SJSA1 (cell line): ENCODE results near the gene AKAP8L. TPM values are rescaled to one million over a fixed set of nuclear protein-coding genes. Genes with fewer than 3 reads are reported as not detected.

Experiments used
- DNase-seq, 2 experiments: peaks; one replicate each; pipeline ENCODE4 v3.0.0-alpha.2; 2015 to 2020; ENCODE audit warnings: low spot score in 2 of 2, low read depth in 1 of 2
- H3K27ac ChIP-seq: fragments of 250-450 bp; sonication (Bioruptor Pico); 2 replicates; pipeline ENCODE4 v1.5.1; 2020; ENCODE audit warnings: mild to moderate bottlenecking, moderate library complexity
- H3K27me3 ChIP-seq: fragments of 250-450 bp; sonication (Bioruptor Pico); replicated peaks from 2 replicates; pipeline ENCODE4 v1.5.1; 2020; ENCODE audit warnings: mild to moderate bottlenecking, moderate library complexity
- H3K36me3 ChIP-seq: fragments of 250-450 bp; sonication (Bioruptor Pico); 2 replicates; pipeline ENCODE4 v1.5.1; 2020; ENCODE audit warnings: mild to moderate bottlenecking
- H3K4me1 ChIP-seq: fragments of 250-450 bp; sonication (Bioruptor Pico); replicated peaks from 2 replicates; pipeline ENCODE4 v1.6.1; 2021; ENCODE audit warnings: mild to moderate bottlenecking
- H3K4me3 ChIP-seq: fragments of 250-450 bp; sonication (Bioruptor Pico); 2 replicates; pipeline ENCODE4 v1.5.1; 2020; ENCODE audit warnings: mild to moderate bottlenecking
- H3K9me3 ChIP-seq: fragments of 250-450 bp; sonication (Bioruptor Pico); replicated peaks from 2 replicates; pipeline ENCODE4 v1.5.1; 2020; ENCODE audit warnings: mild to moderate bottlenecking
- total RNA-seq: library from RNA; depleted of rRNA; stranded (reverse); fragments of >200 nt; shearing (Covaris generic); gene quantifications from 2 replicates; pipeline ENCODE4 v1.2.3, GENCODE V29; 2014

Gene AKAP8L
- total RNA-seq, 1 experiment from 2014 or later = 82.0 TPM

- DNase-seq = peak; percentile 80 to 93
- peak overlapping the region; percentile 89 for H3K4me3 ChIP-seq
- H3K4me1 ChIP-seq = peaks cover 19% of the 10 kb centered on the region
- H3K9me3 ChIP-seq = no peaks in the 10 kb centered on the region
- peaks cover 39% of the 10 kb centered on the region for H3K36me3 ChIP-seq
- no peak overlapping the region; the same call in 1 of the 2 replicates for H3K27ac ChIP-seq
- no peaks in the 10 kb centered on the region for H3K27me3 ChIP-seq
Observed at GRCh38 chr19:15432629-15433518, 14.1 kb upstream of the AKAP8L start.

DNA sequence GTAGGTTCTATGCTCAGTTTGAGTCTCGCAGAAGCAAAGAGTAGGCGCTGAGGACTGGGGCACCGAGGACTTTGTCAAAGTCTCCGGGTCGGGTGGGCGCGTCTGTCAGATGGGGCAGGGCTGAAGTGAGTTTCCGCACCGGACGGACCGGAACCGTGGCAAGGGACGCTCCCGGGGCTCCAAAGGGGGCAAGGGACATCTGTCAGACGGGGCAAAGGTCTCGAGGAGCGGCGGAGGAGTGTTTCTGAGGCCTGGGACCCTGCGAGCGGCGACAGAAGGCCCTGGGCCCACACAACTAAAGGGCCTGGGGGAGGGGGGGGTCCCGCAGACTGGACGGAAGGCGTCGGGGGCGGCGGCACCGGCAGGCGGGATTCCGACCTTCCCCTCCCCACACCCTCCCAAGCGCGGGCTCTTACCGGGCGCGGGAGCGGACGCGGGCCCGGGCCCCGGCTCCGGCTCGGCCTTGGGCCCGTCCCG, 13.3 kb upstream of the AKAP8L start:
- H3K9me3 ChIP-seq = no peaks in the 10 kb centered on the region

GRCh38 chr19:15431396-15432017, 12.7 kb upstream of the AKAP8L start:
- DNase-seq = peak in 1 of 2 experiments; percentile 43
- Histone ChIP-seq H3K36me3 (peaks cover 52% of the 10 kb centered on the region), H3K9me3 (no peaks in the 10 kb centered on the region), H3K4me3 (peak overlapping the region; percentile 89), H3K27me3 (no peaks in the 10 kb centered on the region), H3K4me1 (peaks cover 19% of the 10 kb centered on the region), H3K27ac (no peak overlapping the region)

More for the DNA sequence above, 13.3 kb upstream of the AKAP8L start:
- peaks cover 19% of the 10 kb centered on the region for H3K4me1 ChIP-seq
- H3K27ac ChIP-seq = peak overlapping the region; percentile 59
- H3K4me3 ChIP-seq = peak overlapping the region; percentile 89
- no peaks in the 10 kb centered on the region for H3K27me3 ChIP-seq
- H3K36me3 ChIP-seq = peaks cover 47% of the 10 kb centered on the region
- no peak for DNase-seq

DNA sequence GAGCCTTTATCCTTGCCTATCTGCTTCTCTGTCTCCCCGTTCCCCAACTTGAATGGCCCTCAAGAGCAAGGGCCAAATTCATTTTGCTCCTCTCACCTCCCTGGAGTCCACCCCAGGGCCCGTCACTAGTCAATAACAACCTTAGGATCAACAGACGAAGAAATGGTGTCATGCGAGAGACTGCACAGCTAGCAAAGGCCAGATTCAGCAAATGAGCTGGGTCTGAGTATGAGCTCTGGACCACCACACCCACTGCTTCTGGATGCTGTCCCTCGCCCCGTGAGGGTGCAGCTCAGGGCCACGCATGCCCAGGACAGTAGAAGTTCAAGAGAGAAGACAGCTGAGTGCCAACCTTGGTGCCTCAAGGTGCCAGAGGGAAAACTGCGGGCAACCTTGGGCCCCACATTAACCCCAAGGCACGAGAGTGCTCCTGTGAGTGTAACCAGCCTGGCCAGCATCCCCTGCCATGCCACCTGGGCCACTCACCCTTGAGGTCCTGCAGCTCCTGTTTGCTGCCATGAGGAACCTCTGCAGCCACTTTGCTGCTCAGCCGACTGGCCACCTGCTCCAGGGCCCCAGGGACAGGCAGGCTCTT, 11.8 kb upstream of the AKAP8L start:
- H3K27me3 ChIP-seq = no peaks in the 10 kb centered on the region
- DNase-seq = no peak
- no peaks in the 10 kb centered on the region for H3K9me3 ChIP-seq
- H3K4me3 ChIP-seq = peak overlapping the region; percentile 89; the same call in 1 of the 2 replicates
- H3K36me3 ChIP-seq = peaks cover 59% of the 10 kb centered on the region
- H3K4me1 ChIP-seq = peaks cover 19% of the 10 kb centered on the region
- no peak overlapping the region for H3K27ac ChIP-seq

- Histone ChIP-seq H3K27me3 (no peaks in the 10 kb centered on the region), H3K27ac (no peak overlapping the region), H3K9me3 (no peaks in the 10 kb centered on the region), H3K36me3 (peaks cover 65% of the 10 kb centered on the region), H3K4me3 (no peak overlapping the region), H3K4me1 (peaks cover 19% of the 10 kb centered on the region)
- no peak for DNase-seq
Observed at GRCh38 chr19:15429825-15430467, 11.2 kb upstream of the AKAP8L start.

- no peaks in the 10 kb centered on the region for H3K27me3 ChIP-seq
- H3K36me3 ChIP-seq = peaks cover 73% of the 10 kb centered on the region
- H3K9me3 ChIP-seq = no peaks in the 10 kb centered on the region
- DNase-seq = no peak
- no peak overlapping the region for H3K27ac ChIP-seq
- no peak overlapping the region for H3K4me3 ChIP-seq
- peaks cover 19% of the 10 kb centered on the region for H3K4me1 ChIP-seq
Observed at GRCh38 chr19:15428956-15429824, 10.4 kb upstream of the AKAP8L start.

DNA sequence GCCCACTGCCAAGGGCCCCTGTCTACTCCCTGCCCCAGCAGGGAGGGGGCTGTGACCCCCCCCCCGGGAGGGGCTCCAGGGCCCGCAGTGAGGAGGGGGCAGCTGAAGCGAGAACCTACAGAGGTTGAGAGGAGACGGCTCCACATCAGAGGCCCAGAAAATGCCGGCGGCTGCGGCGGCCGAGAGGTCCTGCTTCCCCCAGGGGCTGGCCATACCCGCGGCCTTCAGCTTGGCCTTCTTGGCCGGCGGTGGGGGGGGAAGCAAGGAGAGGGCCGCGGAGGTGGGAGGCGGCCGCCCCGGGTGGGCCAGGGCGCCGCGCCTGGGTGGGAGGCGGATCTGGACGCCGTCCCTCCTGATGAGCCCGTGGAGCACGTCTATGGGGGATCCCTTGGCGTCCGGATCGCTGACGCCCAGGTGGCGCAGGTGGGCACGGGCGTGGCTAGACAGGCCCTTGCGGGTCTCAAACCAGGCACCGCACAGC, 9.2 kb upstream of the AKAP8L start:
- Histone ChIP-seq H3K27ac (no peak overlapping the region), H3K9me3 (no peaks in the 10 kb centered on the region; the same call in 1 of the 2 replicates), H3K4me3 (no peak overlapping the region), H3K4me1 (peaks cover 15% of the 10 kb centered on the region), H3K27me3 (no peaks in the 10 kb centered on the region), H3K36me3 (peaks cover 84% of the 10 kb centered on the region)
- DNase-seq = no peak

DNA sequence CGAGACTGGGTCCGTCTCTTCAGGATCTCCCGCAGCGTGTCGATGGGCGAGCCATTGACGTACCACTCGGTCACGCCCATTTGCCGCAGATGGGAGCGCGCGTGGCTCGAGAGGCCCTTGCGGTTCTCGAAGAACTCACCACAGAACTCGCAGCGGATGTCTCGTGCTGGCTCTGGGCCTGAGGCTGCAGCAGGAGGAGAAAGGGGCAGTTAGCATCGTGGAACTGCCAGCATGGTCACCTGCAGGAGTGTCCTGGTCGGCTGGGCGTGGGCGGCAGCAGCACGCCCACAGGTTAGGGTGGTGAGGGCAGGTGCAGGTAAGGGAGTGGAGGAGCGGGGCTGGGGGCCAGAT, 8.5 kb upstream of the AKAP8L start:
- Histone ChIP-seq H3K36me3 (peaks cover 89% of the 10 kb centered on the region), H3K27ac (no peak overlapping the region)
- DNase-seq = no peak

DNA sequence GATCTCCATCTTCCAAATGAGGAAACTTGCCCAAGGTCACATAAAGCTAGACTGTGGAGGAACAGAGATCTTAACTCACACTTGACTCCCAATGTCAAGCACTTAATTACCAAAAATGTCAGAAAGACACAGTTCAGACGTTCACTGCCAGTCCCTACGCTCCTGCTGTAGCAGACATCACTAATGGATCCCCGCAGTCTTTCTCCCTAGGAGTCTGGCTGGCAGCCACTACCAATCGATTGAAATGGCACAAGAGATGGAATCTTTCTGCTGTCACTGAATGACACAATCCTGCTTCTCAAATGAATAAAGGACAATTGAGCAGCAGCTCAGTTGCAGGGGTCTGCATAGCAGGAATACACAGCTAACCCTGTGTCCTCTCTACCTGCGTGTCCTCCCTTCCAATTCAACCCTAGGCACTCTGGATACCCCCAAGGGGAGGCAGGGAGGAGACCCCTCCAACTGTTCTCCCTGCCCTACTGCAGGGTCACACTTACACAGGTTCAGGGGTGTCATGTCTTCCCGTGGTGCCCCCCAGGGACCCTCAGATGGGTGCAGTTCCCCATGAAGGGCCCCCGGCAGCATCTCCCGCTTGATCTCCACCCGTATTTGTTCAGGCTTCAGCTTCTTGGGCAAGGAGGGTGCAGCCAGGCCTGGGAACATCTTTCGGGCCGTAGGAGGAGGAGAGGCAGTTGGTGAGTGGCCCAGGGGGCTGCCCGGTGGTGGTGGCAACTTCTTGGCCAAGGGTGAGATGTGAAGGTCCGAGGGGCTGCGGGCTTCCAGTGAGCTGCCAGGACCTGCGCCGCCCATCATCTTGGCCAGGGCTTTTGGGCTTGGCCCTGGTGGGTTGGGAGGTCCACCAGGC, 7.9 kb upstream of the AKAP8L start:
- H3K36me3 ChIP-seq = peaks cover 86% of the 10 kb centered on the region
- no peak overlapping the region for H3K27ac ChIP-seq
- no peak overlapping the region for H3K4me3 ChIP-seq
- no peaks in the 10 kb centered on the region for H3K27me3 ChIP-seq
- H3K9me3 ChIP-seq = no peaks in the 10 kb centered on the region; the same call in 1 of the 2 replicates
- no peak for DNase-seq
- peaks cover 14% of the 10 kb centered on the region for H3K4me1 ChIP-seq

More for the DNA sequence above, 8.5 kb upstream of the AKAP8L start:
- Histone ChIP-seq H3K4me3 (no peak overlapping the region), H3K9me3 (no peaks in the 10 kb centered on the region; the same call in 1 of the 2 replicates), H3K27me3 (no peaks in the 10 kb centered on the region), H3K4me1 (peaks cover 15% of the 10 kb centered on the region)

GRCh38 chr19:15425321-15425950, 6.6 kb upstream of the AKAP8L start:
- Histone ChIP-seq H3K9me3 (no peaks in the 10 kb centered on the region; the same call in 1 of the 2 replicates), H3K4me3 (no peak overlapping the region), H3K36me3 (peaks cover 83% of the 10 kb centered on the region), H3K27me3 (no peaks in the 10 kb centered on the region), H3K27ac (no peak overlapping the region), H3K4me1 (peaks cover 1% of the 10 kb centered on the region; the same call in 1 of the 2 replicates)
- no peak for DNase-seq

DNA sequence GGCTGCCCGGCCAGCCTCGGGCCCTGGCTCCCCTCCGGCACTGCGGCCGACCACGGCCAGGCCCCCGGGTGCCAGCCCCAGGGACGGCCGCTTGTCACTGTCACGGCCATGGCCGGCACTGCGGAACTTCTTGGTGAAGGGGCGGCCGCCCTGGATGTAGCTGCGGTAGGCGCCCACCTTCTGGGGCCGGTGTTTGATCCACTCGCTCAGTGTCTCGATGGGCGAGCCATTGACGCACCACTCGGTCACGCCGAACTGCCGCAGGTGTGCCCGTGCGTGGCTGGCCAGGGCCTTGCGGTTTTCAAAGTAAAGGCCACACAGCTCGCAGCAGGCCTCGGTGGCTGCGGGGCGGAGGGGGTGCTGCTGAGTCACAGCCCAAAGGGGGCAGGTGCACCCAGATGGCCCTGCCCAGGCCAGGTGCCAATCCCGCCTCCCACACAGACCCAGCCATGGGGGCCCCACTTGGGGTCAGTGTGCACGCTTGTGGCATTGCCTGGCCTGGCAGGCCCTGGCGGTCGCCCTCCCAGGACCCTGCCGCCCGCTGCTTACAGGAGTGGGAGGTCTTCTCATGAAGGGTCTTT, 6.0 kb upstream of the AKAP8L start:
- Histone ChIP-seq H3K36me3 (peaks cover 79% of the 10 kb centered on the region), H3K9me3 (no peaks in the 10 kb centered on the region; the same call in 1 of the 2 replicates), H3K4me1 (no peaks in the 10 kb centered on the region), H3K27me3 (no peaks in the 10 kb centered on the region), H3K27ac (no peak overlapping the region), H3K4me3 (no peak overlapping the region)
- DNase-seq = no peak
